ENCODE results near the gene GPRIN2.
"Not testable (repeated sequence)": the region's sequence is repeated elsewhere in the genome, so short reads cannot be mapped to it uniquely, and the experiment has no call there.

DNA sequence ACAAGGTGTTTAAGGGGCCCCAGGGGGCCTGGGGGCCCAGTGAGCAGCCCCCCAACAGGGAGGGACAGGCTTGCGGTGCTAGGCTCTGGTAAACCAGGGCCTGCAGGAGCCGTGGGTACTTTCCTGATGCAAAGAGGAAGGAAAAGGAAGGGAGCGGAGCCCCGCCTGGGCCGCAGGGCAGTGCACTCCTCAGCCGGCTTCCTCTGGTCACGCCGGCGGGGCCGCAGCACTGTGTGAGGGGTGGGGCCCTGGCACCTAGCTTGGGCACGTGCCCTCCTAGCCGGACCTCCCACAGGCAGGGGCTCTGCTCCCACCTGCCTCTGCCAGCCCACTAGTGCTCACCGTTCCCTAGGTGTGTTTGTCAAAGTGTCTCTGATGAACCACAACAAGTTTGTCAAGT is 28.8 kb upstream of the GPRIN2 start:
- TF ChIP-seq GABPA (IDR thresholded peaks at IDR 0.05; ENCODE audit: borderline replicate concordance, insufficient read depth, low read length); POLR2AphosphoS5 (IDR thresholded peaks at IDR 0.05; ENCODE audit: low read depth, low read length); SP2 (IDR thresholded peaks at IDR 0.05; ENCODE audit: low read length); TAF1 (IDR thresholded peaks at IDR 0.05; ENCODE audit: low read depth, low read length): not testable (repeated sequence)
